PFSK-1 (cell line): ENCODE results near the gene CENPB.

Experiments used
- FOXP2 ChIP-seq: optimal IDR thresholded peaks from 2 replicates; pipeline ENCODE3; 2011; ENCODE audit warnings: borderline replicate concordance, control low read depth, inconsistent platforms; ENCODE audit not compliant: insufficient read depth; ENCODE audit errors: extremely low read length, extremely low read depth
- POLR2AphosphoS5 ChIP-seq: IDR thresholded peaks from 2 replicates; pipeline ENCODE4 v1.6.1; 2012; ENCODE audit warnings: low read depth, mild to moderate bottlenecking, control low read depth, low read length, moderate library complexity
- SIN3A ChIP-seq: IDR thresholded peaks from 2 replicates; pipeline ENCODE4 v1.6.1; 2012; ENCODE audit warnings: mild to moderate bottlenecking, low read length, moderate library complexity, borderline replicate concordance; ENCODE audit not compliant: insufficient read depth
- TAF1 ChIP-seq: IDR thresholded peaks from 2 replicates; pipeline ENCODE4 v1.6.1; 2012; ENCODE audit warnings: low read length, control low read depth, borderline replicate concordance; ENCODE audit not compliant: insufficient read depth
- TF ChIP-seq, protein P1 (sequence below), 2 experiments: IDR thresholded peaks; 2 replicates each; pipeline versions ENCODE4 v1.6.1 to v1.8.0; 2011 to 2012; ENCODE audit warnings: low read depth in 2 of 2, low read length in 2 of 2, control low read depth in 1 of 2, inconsistent platforms in 1 of 2, mild to moderate bottlenecking in 1 of 2, moderate library complexity in 1 of 2; ENCODE audit not compliant: insufficient read depth in 1 of 2

The CENPB gene

DNA sequence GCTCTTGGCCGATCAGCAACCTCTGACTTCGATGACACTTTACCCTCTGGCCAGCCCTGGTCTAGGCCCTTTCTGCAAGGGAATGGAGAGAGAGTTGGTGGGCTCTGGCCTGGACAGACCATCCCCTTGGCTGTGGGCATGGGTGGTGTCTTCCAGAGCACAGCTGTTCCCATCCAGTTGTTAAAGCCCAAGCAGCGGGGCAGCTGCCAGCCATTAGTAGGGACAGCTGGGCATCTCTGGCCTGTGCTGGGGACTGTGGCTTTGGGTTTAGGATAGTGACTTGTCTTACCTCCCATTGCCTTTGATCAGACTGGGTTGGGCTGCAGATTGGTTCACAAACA, 12.3 kb upstream of the CENPB start:
- TF ChIP-seq, protein P1, sequence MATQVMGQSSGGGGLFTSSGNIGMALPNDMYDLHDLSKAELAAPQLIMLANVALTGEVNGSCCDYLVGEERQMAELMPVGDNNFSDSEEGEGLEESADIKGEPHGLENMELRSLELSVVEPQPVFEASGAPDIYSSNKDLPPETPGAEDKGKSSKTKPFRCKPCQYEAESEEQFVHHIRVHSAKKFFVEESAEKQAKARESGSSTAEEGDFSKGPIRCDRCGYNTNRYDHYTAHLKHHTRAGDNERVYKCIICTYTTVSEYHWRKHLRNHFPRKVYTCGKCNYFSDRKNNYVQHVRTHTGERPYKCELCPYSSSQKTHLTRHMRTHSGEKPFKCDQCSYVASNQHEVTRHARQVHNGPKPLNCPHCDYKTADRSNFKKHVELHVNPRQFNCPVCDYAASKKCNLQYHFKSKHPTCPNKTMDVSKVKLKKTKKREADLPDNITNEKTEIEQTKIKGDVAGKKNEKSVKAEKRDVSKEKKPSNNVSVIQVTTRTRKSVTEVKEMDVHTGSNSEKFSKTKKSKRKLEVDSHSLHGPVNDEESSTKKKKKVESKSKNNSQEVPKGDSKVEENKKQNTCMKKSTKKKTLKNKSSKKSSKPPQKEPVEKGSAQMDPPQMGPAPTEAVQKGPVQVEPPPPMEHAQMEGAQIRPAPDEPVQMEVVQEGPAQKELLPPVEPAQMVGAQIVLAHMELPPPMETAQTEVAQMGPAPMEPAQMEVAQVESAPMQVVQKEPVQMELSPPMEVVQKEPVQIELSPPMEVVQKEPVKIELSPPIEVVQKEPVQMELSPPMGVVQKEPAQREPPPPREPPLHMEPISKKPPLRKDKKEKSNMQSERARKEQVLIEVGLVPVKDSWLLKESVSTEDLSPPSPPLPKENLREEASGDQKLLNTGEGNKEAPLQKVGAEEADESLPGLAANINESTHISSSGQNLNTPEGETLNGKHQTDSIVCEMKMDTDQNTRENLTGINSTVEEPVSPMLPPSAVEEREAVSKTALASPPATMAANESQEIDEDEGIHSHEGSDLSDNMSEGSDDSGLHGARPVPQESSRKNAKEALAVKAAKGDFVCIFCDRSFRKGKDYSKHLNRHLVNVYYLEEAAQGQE (IDR thresholded peaks at IDR 0.05; ENCODE audit: insufficient read depth in 1 of 2, low read depth in 2 of 2, low read length in 2 of 2): no peak
- TF ChIP-seq POLR2AphosphoS5: no peak
- no peak for TF ChIP-seq FOXP2
- TF ChIP-seq TAF1: no peak
- TF ChIP-seq SIN3A: no peak

DNA sequence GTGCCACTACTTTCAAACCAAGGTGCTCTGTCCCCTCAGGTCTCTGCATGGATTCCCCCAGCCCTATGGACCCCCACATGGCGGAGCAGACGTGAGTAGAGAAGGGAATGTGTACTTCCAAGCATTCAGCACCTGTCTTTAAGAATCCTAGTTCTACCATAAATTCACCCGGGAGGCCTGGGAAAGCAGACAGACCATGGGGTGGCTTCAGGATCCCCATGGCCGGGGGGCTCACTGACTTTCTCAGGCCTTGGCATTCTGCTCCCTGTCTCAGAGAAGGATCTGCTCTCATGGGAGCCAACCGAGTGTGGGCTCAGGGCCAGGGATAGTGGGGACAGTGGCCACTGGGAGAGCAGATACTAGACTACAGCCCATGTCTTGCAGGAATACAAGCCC, 11.8 kb upstream of the CENPB start:
- no peak for TF ChIP-seq POLR2AphosphoS5
- no peak for TF ChIP-seq FOXP2
- no peak for TF ChIP-seq SIN3A
- TF ChIP-seq, protein P1 (IDR thresholded peaks at IDR 0.05; ENCODE audit: insufficient read depth in 1 of 2, low read depth in 2 of 2, low read length in 2 of 2): no peak

DNA sequence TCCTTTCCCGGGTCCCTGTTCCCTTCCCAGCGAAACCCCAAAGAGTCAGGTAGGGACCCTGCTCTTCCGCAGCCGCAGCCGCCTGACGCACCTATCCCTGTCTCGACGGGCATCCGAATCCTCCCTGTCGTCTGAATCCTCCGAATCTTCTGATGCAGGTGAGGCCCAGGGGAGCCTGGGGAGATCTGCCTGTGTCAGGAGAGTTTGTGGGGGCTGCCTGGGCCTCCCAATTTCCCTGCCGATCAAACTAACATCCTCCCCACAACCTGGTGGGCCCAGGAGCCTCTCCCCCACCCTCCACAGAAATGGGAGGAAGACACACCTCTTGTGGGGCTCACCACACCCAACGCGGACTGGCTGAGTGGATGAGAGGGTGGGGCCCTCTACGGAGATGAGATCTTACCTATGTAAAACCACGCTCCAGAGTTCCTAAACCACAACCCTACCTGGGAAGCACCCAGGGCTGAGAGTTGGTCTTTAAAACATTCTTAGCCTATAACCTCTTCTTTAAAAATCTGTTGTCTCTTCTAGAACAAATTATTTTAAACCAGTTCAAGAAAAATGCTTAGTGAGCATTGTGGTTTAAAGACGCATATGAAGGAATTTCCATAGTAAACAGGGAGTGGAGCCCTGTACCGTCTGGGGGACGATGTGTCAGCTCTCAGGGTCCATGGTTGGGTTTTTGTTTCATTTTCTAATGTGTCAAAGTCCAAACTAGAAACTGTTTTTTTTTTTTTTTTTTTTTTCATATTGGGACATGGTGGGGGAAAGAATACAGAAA, 11.2 kb upstream of the CENPB start:
- no peak for TF ChIP-seq POLR2AphosphoS5
- no peak for TF ChIP-seq FOXP2
- TF ChIP-seq, protein P1 (IDR thresholded peaks at IDR 0.05; ENCODE audit: insufficient read depth in 1 of 2, low read depth in 2 of 2, low read length in 2 of 2): no peak
- TF ChIP-seq SIN3A: no peak
- TF ChIP-seq TAF1: no peak

DNA sequence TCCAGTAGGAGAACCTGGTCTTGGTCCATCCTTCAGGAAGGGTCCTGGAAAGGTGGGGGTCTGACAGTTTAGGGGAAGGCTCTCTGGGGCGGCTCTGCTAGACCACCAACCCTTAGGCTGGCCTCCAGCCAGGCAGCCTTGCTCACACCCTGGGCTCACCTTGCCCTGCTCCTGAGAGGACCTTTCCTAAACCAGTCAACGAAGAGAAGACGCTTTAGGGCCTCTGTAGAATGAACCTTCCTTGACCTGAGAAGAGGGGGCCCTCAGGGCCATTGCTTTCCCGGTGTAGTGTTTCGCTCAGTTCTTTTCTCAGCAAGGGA, 10.6 kb upstream of the CENPB start:
- TF ChIP-seq TAF1: no peak
- TF ChIP-seq SIN3A: no peak
- TF ChIP-seq POLR2AphosphoS5: no peak
- TF ChIP-seq FOXP2: no peak
- TF ChIP-seq, protein P1 (IDR thresholded peaks at IDR 0.05; ENCODE audit: insufficient read depth in 1 of 2, low read depth in 2 of 2, low read length in 2 of 2): no peak

DNA sequence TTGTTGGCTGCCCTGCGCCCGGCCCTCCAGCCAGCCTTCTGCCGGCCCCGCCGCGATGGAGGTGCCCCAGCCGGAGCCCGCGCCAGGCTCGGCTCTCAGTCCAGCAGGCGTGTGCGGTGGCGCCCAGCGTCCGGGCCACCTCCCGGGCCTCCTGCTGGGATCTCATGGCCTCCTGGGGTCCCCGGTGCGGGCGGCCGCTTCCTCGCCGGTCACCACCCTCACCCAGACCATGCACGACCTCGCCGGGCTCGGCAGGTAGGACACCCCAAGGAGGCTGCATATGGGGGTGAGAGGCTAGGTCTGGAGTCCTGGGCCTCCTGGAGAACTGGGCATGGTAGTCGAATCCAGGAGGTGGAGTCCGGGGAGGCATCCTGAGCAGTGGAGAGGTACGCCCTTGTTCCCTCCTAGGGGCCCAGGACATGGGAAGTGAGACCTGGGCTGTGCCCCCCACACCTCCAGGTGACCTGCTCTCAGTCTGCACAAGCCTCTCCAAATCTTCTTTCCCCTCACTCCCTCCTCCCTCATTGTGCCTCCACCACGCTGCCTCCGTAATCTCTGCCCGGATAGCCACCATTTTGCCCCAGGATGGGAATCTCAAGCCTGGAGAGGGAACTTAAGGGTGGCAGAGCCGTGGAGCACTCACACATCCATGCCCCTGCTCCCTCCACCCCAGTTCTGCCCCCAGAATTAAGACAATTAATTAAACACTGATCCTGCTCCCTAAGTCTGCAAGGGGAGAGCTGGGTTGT, 10.1 kb upstream of the CENPB start:
- TF ChIP-seq, protein P1 (IDR thresholded peaks at IDR 0.05; ENCODE audit: insufficient read depth in 1 of 2, low read depth in 2 of 2, low read length in 2 of 2): no peak
- TF ChIP-seq SIN3A (no peak), FOXP2 (no peak), TAF1 (no peak), POLR2AphosphoS5 (no peak)
